HG02759 (cell line): Measurements from ENCODE around the gene ELL.

Source experiments
- ATAC-seq: cut with Tn5 transposase; IDR thresholded peaks from one replicate; pipeline ENCODE4 v1.9.1; 2021; ENCODE audit warnings: mild to moderate bottlenecking, moderate library complexity; ENCODE audit not compliant: unreplicated experiment

ELL gene

GRCh38 chr19:18491995-18492953 is 29.6 kb downstream of the ELL start:
- ATAC-seq: no peak

GRCh38 chr19:18490728-18491127 is 31.1 kb downstream of the ELL start:
- no peak for ATAC-seq

GRCh38 chr19:18489627-18490184 is 32.2 kb downstream of the ELL start:
- no peak for ATAC-seq

- ATAC-seq: no peak
These were observed 32.8 kb downstream of the ELL start for GRCh38 chr19:18488838-18489626.

GRCh38 chr19:18488403-18488723 is 33.5 kb downstream of the ELL start:
- no peak for ATAC-seq

GRCh38 chr19:18487576-18488402 is 34.1 kb downstream of the ELL start:
- ATAC-seq: no peak

GRCh38 chr19:18486746-18487145 is 35.1 kb downstream of the ELL start:
- no peak for ATAC-seq

GRCh38 chr19:18484992-18485391 is 36.9 kb downstream of the ELL start:
- ATAC-seq: no peak

- ATAC-seq: no peak
These were observed 38.6 kb downstream of the ELL start for GRCh38 chr19:18483119-18483890.

- ATAC-seq: no peak
These were observed 40.2 kb downstream of the ELL start for GRCh38 chr19:18481505-18482222.

GRCh38 chr19:18480006-18480691 is 41.7 kb downstream of the ELL start:
- no peak for ATAC-seq

GRCh38 chr19:18478545-18479311 is 43.1 kb downstream of the ELL start:
- peak; percentile 85 for ATAC-seq

GRCh38 chr19:18477974-18478373 is 43.9 kb downstream of the ELL start:
- ATAC-seq: no peak

GRCh38 chr19:18477042-18477779 is 44.7 kb downstream of the ELL start:
- ATAC-seq: no peak

- ATAC-seq: no peak
These were observed 45.3 kb downstream of the ELL start for GRCh38 chr19:18476507-18477041.

- no peak for ATAC-seq
These were observed 46.0 kb downstream of the ELL start for GRCh38 chr19:18475762-18476331.

- ATAC-seq: no peak
These were observed 46.8 kb downstream of the ELL start for GRCh38 chr19:18475004-18475453.
